Body of pancreas (tissue), 4 donors: ENCODE measurements around the gene ODAPH. TPM values are rescaled to one million over a fixed set of nuclear protein-coding genes. Genes with fewer than 3 reads are reported as not detected.
A peak's percentile ranks its signal among the peaks of the same experiment; 100 is the strongest.

Experiments
- ATAC-seq: fragments of 150-250 bp; one replicate; pipeline ENCODE4 v1.9.1; 2016
- DNase-seq, 4 donors: peaks; one replicate each; pipeline ENCODE4 v3.0.0-alpha.2; 2019
- H3K27ac ChIP-seq, 4 donors: fragments of 200-600 bp; sonication (generic); 1 replicate in 3 of 4; 2 replicates in 1 of 4; pipeline versions ENCODE4 v1.5.1 to v1.6.1; 2016 to 2019; ENCODE audit warnings: mild to moderate bottlenecking in 1 of 4, mixed read lengths in 1 of 4, moderate library complexity in 1 of 4
- H3K27me3 ChIP-seq, 2 donors: fragments of 200-600 bp; sonication (generic); one replicate each; pipeline ENCODE4 v1.6.0; 2016; ENCODE audit warnings: mild to moderate bottlenecking in 1 of 2
- H3K36me3 ChIP-seq, 2 donors: fragments of 200-600 bp; sonication (generic); replicated peaks in 1 of 2; 2 replicates each; pipeline ENCODE4 v1.5.1; 2016; ENCODE audit warnings: low read depth in 2 of 2; ENCODE audit not compliant: insufficient read depth in 1 of 2
- H3K4me1 ChIP-seq: fragments of 200-600 bp; sonication (generic); one replicate; pipeline ENCODE4 v1.6.0; 2016
- H3K4me3 ChIP-seq, 2 donors: fragments of 200-600 bp; sonication (generic); 1 replicate in 1 of 2; 2 replicates in 1 of 2; pipeline ENCODE4 v1.5.1; 2016 to 2019
- H3K9me3 ChIP-seq, 3 donors: fragments of 200-600 bp; sonication (generic); 1 replicate in 2 of 3; 2 replicates in 1 of 3; pipeline ENCODE4 v1.5.1; 2016
- POLR2A ChIP-seq, 3 donors: fragments of 450-650 bp; IDR thresholded peaks; one replicate each; pipeline ENCODE4 v1.6.1; 2016; ENCODE audit warnings: antibody characterized with exemption in 3 of 3, mild to moderate bottlenecking in 2 of 3
- WGBS, 2 donors: methylation state at CpG; one replicate each; pipeline ENCODE4 v1.1.5; 2017; 5-methylcytosine and 5-hydroxymethylcytosine counted together
- intact Hi-C: fragments of 100-400 bp; cut with DNase I; formaldehyde crosslinking; loops from one replicate; pipeline ENCODE4 v1.15.1; 2023
- total RNA-seq, 2 donors: library from RNA; depleted of rRNA; stranded (reverse); fragments of >200 nt; gene quantifications; one replicate each; pipeline ENCODE4 v1.1.0, GENCODE V29; 2016
- TF ChIP-seq, protein P1 (sequence below), 7 experiments: fragments of 450-650 bp in 4 of 7; fragments of 200-600 bp in 3 of 7; sonication (generic) in 3 of 7; IDR thresholded peaks; one replicate each; pipeline ENCODE4 v1.5.1; 2016 to 2019; ENCODE audit warnings: antibody characterized with exemption in 7 of 7

ODAPH gene
- total RNA-seq, 2 donors from 2014 or later = not detected

GRCh38 chr4:75565481-75565880, 9.6 kb downstream of the ODAPH start:
- no peaks in the 10 kb centered on the region for H3K36me3 ChIP-seq
- no peak for DNase-seq
- H3K4me1 ChIP-seq = no peaks in the 10 kb centered on the region
- no peak for ATAC-seq
- TF ChIP-seq, protein P1, sequence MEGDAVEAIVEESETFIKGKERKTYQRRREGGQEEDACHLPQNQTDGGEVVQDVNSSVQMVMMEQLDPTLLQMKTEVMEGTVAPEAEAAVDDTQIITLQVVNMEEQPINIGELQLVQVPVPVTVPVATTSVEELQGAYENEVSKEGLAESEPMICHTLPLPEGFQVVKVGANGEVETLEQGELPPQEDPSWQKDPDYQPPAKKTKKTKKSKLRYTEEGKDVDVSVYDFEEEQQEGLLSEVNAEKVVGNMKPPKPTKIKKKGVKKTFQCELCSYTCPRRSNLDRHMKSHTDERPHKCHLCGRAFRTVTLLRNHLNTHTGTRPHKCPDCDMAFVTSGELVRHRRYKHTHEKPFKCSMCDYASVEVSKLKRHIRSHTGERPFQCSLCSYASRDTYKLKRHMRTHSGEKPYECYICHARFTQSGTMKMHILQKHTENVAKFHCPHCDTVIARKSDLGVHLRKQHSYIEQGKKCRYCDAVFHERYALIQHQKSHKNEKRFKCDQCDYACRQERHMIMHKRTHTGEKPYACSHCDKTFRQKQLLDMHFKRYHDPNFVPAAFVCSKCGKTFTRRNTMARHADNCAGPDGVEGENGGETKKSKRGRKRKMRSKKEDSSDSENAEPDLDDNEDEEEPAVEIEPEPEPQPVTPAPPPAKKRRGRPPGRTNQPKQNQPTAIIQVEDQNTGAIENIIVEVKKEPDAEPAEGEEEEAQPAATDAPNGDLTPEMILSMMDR (IDR thresholded peaks at IDR 0.05) = no peak
- TF ChIP-seq POLR2A (IDR thresholded peaks at IDR 0.05) = no peak
- H3K4me3 ChIP-seq = no peak overlapping the region
- no peak overlapping the region for H3K27ac ChIP-seq
- intact Hi-C loops = no loop called here
- H3K27me3 ChIP-seq = no peaks in the 10 kb centered on the region
- H3K9me3 ChIP-seq = no peaks in the 10 kb centered on the region

GRCh38 chr4:75566911-75567310, 11.0 kb downstream of the ODAPH start:
- Histone ChIP-seq H3K27ac (no peak overlapping the region), H3K4me1 (no peaks in the 10 kb centered on the region), H3K4me3 (no peak overlapping the region), H3K9me3 (no peaks in the 10 kb centered on the region), H3K36me3 (no peaks in the 10 kb centered on the region), H3K27me3 (no peaks in the 10 kb centered on the region)
- TF ChIP-seq POLR2A (IDR thresholded peaks at IDR 0.05) = no peak
- TF ChIP-seq, protein P1 (IDR thresholded peaks at IDR 0.05) = no peak
- WGBS, 2 donors = 64 to 86% methylated on average over 1 of the region's 1 CpG
- ATAC-seq (no peak), DNase-seq (no peak)
- intact Hi-C loops = no loop called here

DNA sequence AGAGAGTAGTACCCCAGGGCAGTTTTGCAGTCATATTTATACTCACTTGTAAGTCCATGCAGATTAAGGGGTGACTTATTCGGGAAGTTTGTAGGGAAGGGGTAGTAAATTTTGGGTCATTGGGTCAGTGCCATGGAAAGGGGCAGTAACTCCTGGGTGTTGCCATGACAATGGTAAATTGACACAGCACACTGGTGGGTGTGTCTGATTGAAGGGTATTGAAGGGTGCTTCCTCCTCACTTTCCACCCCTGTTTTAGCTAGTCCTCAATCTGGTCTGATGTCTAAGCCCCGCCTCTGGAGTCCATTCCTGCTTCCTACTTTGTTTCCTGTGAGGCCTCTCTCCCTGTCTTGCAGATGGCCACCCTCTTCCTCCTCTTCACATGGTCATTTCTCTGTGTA, 11.9 kb downstream of the ODAPH start:
- Histone ChIP-seq H3K27me3 (no peaks in the 10 kb centered on the region), H3K9me3 (no peaks in the 10 kb centered on the region), H3K4me3 (no peak overlapping the region), H3K27ac (no peak overlapping the region), H3K4me1 (no peaks in the 10 kb centered on the region), H3K36me3 (no peaks in the 10 kb centered on the region)
- WGBS, 2 donors = 81 to 83% methylated on average over 2 of the region's 2 CpGs
- TF ChIP-seq, protein P1 (IDR thresholded peaks at IDR 0.05) = no peak
- no peak for TF ChIP-seq POLR2A (IDR thresholded peaks at IDR 0.05)
- ATAC-seq (no peak), DNase-seq (no peak)
- intact Hi-C loops = no loop called here

- no peaks in the 10 kb centered on the region for H3K4me1 ChIP-seq
- no peaks in the 10 kb centered on the region for H3K27me3 ChIP-seq
- peak in 2 of 4 donors; percentile 11 to 29 for DNase-seq
- no peak for ATAC-seq
- H3K27ac ChIP-seq = no peak overlapping the region
- no peak for TF ChIP-seq POLR2A (IDR thresholded peaks at IDR 0.05)
- TF ChIP-seq, protein P1 (IDR thresholded peaks at IDR 0.05) = no peak
- intact Hi-C loops = no loop called here
- 78 to 87% methylated on average over 2 of the region's 2 CpGs for WGBS, 2 donors
- no peaks in the 10 kb centered on the region for H3K36me3 ChIP-seq
- no peaks in the 10 kb centered on the region for H3K9me3 ChIP-seq
- H3K4me3 ChIP-seq = no peak overlapping the region
These were observed 28.2 kb downstream of the ODAPH start for GRCh38 chr4:75584067-75584466.

DNA sequence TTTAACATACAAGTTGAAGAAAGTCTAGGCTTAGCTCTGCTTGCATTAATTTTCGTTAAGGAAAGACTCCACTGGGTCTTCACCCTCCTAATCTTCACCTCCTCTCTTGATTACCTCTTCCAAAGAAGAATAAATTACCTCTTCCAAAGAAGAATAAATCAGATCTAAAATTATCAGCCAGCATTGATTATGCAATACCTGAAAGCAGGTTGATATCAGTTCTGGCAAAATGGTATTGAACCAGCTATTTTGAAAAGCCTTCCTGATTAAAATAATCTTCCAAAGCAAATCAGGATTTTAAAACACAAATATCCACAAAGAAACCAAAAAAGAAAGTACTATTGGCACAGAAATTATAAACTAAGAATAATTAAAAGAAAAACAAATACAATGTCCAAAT, 37.5 kb downstream of the ODAPH start:
- no peaks in the 10 kb centered on the region for H3K27me3 ChIP-seq
- H3K4me1 ChIP-seq = no peaks in the 10 kb centered on the region
- ATAC-seq (no peak), DNase-seq (no peak)
- intact Hi-C loops = no loop called here
- no peaks in the 10 kb centered on the region for H3K36me3 ChIP-seq
- 57 to 73% methylated on average over 1 of the region's 1 CpG for WGBS, 2 donors
- no peak overlapping the region for H3K27ac ChIP-seq
- no peak overlapping the region for H3K4me3 ChIP-seq
- H3K9me3 ChIP-seq = no peaks in the 10 kb centered on the region
- no peak for TF ChIP-seq POLR2A (IDR thresholded peaks at IDR 0.05)
- TF ChIP-seq, protein P1 (IDR thresholded peaks at IDR 0.05) = no peak
